ENCODE data around the gene ST3GAL3. TPM values are rescaled to one million over a fixed set of nuclear protein-coding genes. Genes with fewer than 3 reads are reported as not detected.

Gene ST3GAL3
- total RNA-seq, 1 experiment from 2014 or later = 19.3 TPM

DNA sequence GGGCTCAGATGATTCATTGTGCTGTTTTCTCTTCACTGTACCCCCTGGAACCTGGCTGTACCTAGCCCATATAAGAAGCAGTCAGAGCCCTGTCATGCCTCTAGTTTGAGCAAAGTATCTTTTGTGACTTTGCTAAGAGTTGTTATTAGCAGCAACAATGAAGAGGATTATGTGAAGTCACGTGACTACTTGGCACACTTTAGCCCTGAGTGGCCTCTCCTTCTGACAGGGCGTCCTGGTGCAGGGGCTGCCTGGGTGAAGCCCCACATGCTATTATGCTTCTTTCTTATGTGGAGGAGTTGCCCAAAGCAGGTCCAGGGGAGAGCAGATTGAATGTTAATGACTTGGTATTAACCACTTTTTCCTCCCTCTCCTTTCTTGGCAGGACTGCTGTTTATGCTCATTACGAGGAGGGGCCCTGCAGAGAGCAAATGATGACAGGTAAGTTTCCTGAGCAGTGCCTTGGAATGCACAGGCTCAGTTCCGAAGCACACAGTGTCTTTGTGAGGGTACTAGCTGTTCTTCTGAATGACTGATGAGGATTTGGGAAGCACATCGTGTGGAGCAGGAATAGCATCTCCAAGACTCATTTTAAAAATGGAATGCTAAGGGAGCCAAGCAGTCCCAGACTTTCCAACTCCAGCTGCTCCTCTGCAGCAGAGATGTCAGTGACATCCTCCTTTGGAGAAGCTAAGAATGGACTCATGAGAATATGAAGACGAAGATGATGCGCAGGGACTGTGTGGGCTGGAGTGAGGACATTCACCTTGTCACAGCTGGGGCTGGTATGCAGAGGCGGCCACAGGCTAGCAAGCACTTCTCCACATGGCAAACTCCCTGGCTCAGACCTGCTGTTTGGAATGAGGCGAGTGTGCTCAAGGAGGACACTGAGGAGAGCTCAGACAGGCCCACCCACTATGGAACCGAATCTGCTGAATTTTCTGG, 15.2 kb upstream of the ST3GAL3 start:
- H4K20me1 ChIP-seq (ENCODE audit: insufficient read depth) = peaks cover 43% of the 10 kb centered on the region
- POLR2A ChIA-PET (ENCODE audit: unreplicated experiment) = no interaction called here

DNA sequence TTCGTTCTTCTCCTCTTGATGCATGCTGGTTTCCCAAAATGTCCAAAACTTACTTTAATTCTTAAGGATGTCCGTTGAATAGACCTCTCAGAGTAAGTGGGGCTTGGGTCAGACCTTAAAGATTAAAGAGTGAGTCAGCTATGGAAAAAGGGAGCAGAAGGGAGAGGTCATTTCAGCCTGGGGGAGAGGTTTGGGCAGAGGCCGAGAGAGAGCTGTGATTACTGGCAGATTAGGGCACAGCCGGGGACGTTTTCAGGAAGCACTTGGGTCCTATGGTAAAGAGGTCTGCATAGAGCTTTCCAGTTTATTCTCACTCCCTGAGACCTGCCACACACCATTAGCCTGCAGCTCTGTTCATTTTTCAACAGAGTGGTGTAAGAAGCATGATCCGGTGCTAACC, 14.0 kb upstream of the ST3GAL3 start:
- no peaks in the 10 kb centered on the region for H3K4me1 ChIP-seq (replicated peaks; ENCODE audit: insufficient read depth)
- no peak overlapping the region for H3K4me2 ChIP-seq
- H3K4me3 ChIP-seq = no peak overlapping the region
- DNase-seq = no peak
- peaks cover 42% of the 10 kb centered on the region for H4K20me1 ChIP-seq (ENCODE audit: insufficient read depth)
- POLR2A ChIA-PET (ENCODE audit: unreplicated experiment) = no interaction called here
- TF ChIP-seq, protein P1, sequence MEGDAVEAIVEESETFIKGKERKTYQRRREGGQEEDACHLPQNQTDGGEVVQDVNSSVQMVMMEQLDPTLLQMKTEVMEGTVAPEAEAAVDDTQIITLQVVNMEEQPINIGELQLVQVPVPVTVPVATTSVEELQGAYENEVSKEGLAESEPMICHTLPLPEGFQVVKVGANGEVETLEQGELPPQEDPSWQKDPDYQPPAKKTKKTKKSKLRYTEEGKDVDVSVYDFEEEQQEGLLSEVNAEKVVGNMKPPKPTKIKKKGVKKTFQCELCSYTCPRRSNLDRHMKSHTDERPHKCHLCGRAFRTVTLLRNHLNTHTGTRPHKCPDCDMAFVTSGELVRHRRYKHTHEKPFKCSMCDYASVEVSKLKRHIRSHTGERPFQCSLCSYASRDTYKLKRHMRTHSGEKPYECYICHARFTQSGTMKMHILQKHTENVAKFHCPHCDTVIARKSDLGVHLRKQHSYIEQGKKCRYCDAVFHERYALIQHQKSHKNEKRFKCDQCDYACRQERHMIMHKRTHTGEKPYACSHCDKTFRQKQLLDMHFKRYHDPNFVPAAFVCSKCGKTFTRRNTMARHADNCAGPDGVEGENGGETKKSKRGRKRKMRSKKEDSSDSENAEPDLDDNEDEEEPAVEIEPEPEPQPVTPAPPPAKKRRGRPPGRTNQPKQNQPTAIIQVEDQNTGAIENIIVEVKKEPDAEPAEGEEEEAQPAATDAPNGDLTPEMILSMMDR (conservative IDR thresholded peaks at IDR 0.05) = no peak
- TF ChIP-seq EZH2 (IDR thresholded peaks at IDR 0.05; ENCODE audit: low read depth) = no peak
- intact Hi-C loops (cut with micrococcal nuclease; ENCODE audit: unreplicated experiment) = no loop called here
- no peaks in the 10 kb centered on the region; the same call in 1 of the 2 replicates for H3F3A ChIP-seq (ENCODE audit: insufficient read depth, low read depth)
- H3K9me2 ChIP-seq (ENCODE audit: insufficient read depth) = no peaks in the 10 kb centered on the region
- no peaks in the 10 kb centered on the region for H3K79me2 ChIP-seq (ENCODE audit: low read depth)
- BruUV-seq (replicated peaks) = no TSS peak
- CTCF ChIA-PET = no interaction called here
- H3K9me3 ChIP-seq (ENCODE audit: insufficient read depth, low read depth) = no peaks in the 10 kb centered on the region
- no peaks in the 10 kb centered on the region for H3K27me3 ChIP-seq (ENCODE audit: insufficient read depth, low read depth)
- no peak overlapping the region for H3K27ac ChIP-seq
- peaks cover 87% of the 10 kb centered on the region for H3K36me3 ChIP-seq (ENCODE audit: low read depth)
- no peak overlapping the region for H2AFZ ChIP-seq

More for the DNA sequence above, 15.2 kb upstream of the ST3GAL3 start:
- no peak overlapping the region for H2AFZ ChIP-seq
- H3K4me1 ChIP-seq (replicated peaks; ENCODE audit: insufficient read depth) = no peaks in the 10 kb centered on the region
- intact Hi-C loops (cut with micrococcal nuclease; ENCODE audit: unreplicated experiment) = no loop called here
- H3K9me3 ChIP-seq (ENCODE audit: insufficient read depth, low read depth) = no peaks in the 10 kb centered on the region
- DNase-seq = no peak
- H3F3A ChIP-seq (ENCODE audit: insufficient read depth, low read depth) = no peaks in the 10 kb centered on the region; the same call in 1 of the 2 replicates
- no peaks in the 10 kb centered on the region for H3K79me2 ChIP-seq (ENCODE audit: low read depth)
- H3K27me3 ChIP-seq (ENCODE audit: insufficient read depth, low read depth) = no peaks in the 10 kb centered on the region
- H3K4me3 ChIP-seq = no peak overlapping the region
- H3K36me3 ChIP-seq (ENCODE audit: low read depth) = peaks cover 90% of the 10 kb centered on the region
- CTCF ChIA-PET = no interaction called here
- no peak for TF ChIP-seq EZH2 (IDR thresholded peaks at IDR 0.05; ENCODE audit: low read depth)
- TF ChIP-seq, protein P1 (conservative IDR thresholded peaks at IDR 0.05) = no peak
- no peak overlapping the region for H3K4me2 ChIP-seq
- BruUV-seq (replicated peaks) = no TSS peak
- no peaks in the 10 kb centered on the region for H3K9me2 ChIP-seq (ENCODE audit: insufficient read depth)
- H3K27ac ChIP-seq = no peak overlapping the region

- TF ChIP-seq EZH2 (IDR thresholded peaks at IDR 0.05; ENCODE audit: low read depth) = no peak
- TF ChIP-seq, protein P1 (conservative IDR thresholded peaks at IDR 0.05) = no peak
- peaks cover 58% of the 10 kb centered on the region for H3K36me3 ChIP-seq (ENCODE audit: low read depth)
Measured at GRCh38 chr1:43699281-43699680, 8.1 kb upstream of the ST3GAL3 start.

More at GRCh38 chr1:43699281-43699680, 8.1 kb upstream of the ST3GAL3 start:
- Histone ChIP-seq H3K79me2 (ENCODE audit: low read depth) (no peaks in the 10 kb centered on the region), H3K9me2 (ENCODE audit: insufficient read depth) (no peaks in the 10 kb centered on the region), H2AFZ (no peak overlapping the region), H3K27me3 (ENCODE audit: insufficient read depth, low read depth) (no peaks in the 10 kb centered on the region), H3K9me3 (ENCODE audit: insufficient read depth, low read depth) (no peaks in the 10 kb centered on the region), H3K4me3 (no peak overlapping the region), H3K4me2 (no peak overlapping the region), H4K20me1 (ENCODE audit: insufficient read depth) (peaks cover 23% of the 10 kb centered on the region), H3K4me1 (replicated peaks; ENCODE audit: insufficient read depth) (no peaks in the 10 kb centered on the region), H3F3A (ENCODE audit: insufficient read depth, low read depth) (peaks cover 13% of the 10 kb centered on the region; the same call in 1 of the 2 replicates), H3K27ac (no peak overlapping the region)
- DNase-seq = no peak
- CTCF ChIA-PET = no interaction called here
- POLR2A ChIA-PET (ENCODE audit: unreplicated experiment) = interaction anchor here (0.7 kb wide), 1 partner anchor 64 kb away, joined by 9 read pairs; no protein-coding TSS in a partner anchor
- intact Hi-C loops (cut with micrococcal nuclease; ENCODE audit: unreplicated experiment) = no loop called here
- BruUV-seq (replicated peaks) = no TSS peak

All from PC-9 (cell line).